NCI-H2107 (cell line): ENCODE data around the gene KCNH6.

Experiments used
- DNase-seq: peaks from one replicate; lab custom pipeline; 2025; lab: John Stamatoyannopoulos, UW

Gene KCNH6, protein sequence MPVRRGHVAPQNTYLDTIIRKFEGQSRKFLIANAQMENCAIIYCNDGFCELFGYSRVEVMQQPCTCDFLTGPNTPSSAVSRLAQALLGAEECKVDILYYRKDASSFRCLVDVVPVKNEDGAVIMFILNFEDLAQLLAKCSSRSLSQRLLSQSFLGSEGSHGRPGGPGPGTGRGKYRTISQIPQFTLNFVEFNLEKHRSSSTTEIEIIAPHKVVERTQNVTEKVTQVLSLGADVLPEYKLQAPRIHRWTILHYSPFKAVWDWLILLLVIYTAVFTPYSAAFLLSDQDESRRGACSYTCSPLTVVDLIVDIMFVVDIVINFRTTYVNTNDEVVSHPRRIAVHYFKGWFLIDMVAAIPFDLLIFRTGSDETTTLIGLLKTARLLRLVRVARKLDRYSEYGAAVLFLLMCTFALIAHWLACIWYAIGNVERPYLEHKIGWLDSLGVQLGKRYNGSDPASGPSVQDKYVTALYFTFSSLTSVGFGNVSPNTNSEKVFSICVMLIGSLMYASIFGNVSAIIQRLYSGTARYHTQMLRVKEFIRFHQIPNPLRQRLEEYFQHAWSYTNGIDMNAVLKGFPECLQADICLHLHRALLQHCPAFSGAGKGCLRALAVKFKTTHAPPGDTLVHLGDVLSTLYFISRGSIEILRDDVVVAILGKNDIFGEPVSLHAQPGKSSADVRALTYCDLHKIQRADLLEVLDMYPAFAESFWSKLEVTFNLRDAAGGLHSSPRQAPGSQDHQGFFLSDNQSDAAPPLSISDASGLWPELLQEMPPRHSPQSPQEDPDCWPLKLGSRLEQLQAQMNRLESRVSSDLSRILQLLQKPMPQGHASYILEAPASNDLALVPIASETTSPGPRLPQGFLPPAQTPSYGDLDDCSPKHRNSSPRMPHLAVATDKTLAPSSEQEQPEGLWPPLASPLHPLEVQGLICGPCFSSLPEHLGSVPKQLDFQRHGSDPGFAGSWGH

DNA sequence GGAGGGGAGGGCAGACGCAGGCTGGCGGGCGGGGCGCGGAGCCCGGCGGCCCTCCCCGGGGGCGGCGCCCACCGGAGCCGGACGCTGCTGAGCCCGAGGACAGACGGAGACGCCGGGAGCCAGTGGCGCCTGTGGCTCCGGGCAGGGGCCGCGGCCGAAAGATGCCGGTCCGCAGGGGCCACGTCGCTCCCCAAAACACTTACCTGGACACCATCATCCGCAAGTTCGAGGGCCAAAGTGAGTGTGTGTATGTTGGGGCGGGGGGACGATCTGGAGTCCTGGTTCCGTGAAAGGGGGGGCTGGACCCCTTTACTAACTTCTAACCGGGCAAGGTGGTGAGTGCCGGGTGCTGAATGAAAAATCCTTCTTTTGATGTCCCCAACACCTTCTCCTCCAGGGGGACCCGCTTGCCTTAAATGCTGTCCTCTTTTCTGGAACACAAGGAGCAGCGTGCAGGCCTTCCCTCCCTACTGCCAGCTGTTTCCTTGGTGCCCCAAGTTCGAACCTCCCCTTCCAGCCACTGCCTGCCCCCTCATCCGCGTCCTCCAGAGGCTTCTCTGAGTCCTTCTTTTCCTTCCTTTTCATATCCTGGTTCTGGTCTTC lies at the start of gene KCNH6:
Gene KCNH6 (plus strand): TSS at position 106 of the 603 bp plus-strand sequence. CDS start 56 bp downstream, at position 162.
- DNase-seq, result no peak

GRCh38 chr17:63474174-63474573 lies 49.0 kb upstream of the KCNH6 start:
- DNase-seq, result no peak

DNA sequence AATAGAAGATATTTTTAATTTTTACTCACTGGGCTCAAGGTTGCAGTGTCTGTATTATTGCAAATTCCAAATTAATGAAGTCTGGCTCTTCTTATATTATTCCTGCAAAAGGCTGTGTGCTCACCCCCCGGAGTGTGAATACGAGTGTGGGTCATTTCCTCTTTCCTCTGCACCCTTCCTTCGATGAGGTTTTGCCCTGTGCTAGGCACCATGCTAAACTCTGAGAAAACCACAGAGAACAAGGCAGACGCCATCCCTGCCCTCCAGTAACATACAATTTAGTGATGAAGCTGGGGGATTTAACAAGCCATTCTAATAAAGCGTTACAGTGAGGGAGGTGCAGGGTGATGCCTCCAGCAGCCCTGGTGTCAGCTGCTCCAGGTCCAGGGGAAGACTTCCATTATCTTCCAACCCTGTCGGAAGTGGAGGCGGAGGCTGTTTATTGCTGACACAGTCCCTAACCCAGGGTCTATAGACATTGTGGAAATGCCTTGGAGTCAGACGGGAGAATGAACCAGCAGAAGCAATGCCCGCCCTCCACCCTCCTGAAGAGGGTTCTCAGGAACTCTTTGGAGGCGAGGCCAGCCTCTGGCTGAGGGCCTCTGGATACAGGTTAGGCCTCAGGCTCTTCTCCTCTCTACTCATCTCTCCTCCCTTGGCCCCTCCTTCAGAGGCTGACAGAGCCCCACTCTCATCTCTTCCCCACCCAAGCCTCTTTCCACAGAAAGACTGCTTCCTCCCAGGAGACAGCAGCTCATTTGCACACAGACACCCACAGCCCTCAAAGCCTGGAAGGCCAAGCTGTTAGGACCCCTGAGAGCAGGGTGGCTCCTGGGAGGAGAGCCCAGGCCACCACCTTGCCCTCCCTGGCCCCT lies 48.3 kb upstream of the KCNH6 start:
- no peak for DNase-seq

GRCh38 chr17:63475491-63476412 lies 47.4 kb upstream of the KCNH6 start:
- DNase-seq, result no peak

DNA sequence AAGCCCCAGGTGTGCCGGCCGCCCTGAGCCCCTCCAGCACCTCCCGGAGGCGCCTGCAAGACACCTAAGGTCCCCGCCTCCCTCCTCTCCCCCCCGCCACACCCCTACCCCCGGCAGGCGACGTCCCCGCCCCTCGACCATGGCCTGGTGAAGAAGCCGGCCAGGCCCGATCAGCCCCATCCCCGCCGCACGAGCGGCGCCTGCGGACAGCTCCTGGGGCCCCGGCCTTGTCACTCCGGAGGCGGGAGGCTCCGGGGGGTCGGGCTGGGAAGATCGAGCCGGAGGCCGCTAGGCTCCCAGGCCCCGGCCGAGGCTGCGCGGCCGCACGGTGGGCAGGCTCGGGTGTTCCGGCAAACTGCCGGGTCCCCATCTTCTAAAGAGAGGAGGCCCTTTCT lies 46.7 kb upstream of the KCNH6 start:
- DNase-seq, result no peak

GRCh38 chr17:63476854-63477479 lies 46.2 kb upstream of the KCNH6 start, which contains the start of gene ACE:
Gene ACE, plus strand, starts transcription at chr17:63477061. Its CDS starts 34 bp downstream, at chr17:63477095.
- DNase-seq, result peak; percentile 66

DNA sequence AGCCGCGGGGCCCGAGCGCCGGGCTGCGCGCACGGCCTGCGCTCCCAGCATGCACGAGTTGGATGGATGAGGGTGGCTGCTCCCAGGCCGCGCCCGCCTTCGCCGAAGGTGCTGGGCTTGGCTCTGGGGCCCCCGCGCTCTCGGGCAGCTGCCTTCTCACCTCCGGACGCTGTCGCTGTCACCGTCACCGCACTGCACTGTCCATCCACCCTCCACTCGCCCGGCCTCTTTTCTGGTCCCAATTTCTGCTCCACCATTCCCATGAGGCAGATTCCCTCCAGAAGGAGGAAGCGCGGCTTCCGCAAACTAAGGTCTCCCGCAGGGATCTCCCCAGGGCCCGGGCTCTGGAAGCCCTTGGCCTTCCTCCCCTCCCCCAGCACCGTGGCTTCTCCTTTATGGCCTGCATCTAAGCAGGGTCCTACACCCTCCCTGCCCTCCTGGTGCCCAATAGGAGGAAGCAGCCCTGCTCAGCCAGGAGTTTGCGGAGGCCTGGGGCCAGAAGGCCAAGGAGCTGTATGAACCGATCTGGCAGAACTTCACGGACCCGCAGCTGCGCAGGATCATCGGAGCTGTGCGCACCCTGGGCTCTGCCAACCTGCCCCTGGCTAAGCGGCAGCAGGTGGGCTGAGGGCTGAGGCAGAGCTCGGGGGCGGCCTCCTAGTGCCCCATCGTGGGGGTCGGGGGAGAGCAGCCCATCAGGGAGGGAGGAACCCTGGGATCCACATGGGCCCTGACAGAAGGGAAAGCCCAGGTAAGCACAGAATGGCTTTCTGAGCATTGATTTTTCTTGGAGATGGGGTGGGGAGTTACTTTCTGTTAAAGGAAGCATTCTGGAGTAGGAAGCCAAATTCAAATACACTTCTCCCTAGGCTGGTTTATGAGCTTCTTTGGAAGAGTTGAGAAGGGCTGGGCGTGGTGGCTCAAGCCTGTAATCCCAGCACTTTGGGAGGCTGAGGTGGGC lies 45.4 kb upstream of the KCNH6 start:
- no peak for DNase-seq

DNA sequence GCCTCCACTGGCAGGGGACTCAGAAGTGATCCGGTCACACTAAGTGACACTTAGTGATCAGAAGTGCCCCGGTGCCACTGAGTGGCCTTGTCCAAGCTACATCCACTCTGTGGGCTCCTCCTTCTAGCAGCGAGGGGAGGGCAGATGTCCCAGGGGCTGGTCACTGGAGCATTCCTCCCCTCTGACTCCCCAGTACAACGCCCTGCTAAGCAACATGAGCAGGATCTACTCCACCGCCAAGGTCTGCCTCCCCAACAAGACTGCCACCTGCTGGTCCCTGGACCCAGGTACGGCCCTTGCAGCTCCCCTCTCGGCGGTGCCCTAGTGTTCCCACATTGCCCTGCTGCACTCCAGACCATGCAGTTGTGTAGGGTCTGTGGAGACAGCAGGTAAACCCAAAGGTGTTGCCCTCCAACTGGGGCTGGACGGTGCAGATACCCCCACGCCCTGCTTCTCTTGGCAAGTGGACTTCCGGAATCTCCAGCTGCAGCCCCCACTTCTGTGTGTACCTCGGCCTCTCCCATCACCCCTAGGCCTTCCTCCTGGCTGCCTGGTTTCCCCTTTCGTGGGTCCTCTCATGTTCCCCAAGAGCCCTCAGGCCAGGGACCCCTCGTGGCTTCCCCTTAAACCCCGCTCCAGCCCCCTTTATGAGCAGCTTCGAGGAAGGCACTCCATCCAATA lies 44.2 kb upstream of the KCNH6 start:
- DNase-seq, result peak; percentile 38

GRCh38 chr17:63479495-63480184 lies 43.5 kb upstream of the KCNH6 start:
- peak; percentile 30 for DNase-seq

GRCh38 chr17:63480192-63480784 lies 42.9 kb upstream of the KCNH6 start:
- no peak for DNase-seq

DNA sequence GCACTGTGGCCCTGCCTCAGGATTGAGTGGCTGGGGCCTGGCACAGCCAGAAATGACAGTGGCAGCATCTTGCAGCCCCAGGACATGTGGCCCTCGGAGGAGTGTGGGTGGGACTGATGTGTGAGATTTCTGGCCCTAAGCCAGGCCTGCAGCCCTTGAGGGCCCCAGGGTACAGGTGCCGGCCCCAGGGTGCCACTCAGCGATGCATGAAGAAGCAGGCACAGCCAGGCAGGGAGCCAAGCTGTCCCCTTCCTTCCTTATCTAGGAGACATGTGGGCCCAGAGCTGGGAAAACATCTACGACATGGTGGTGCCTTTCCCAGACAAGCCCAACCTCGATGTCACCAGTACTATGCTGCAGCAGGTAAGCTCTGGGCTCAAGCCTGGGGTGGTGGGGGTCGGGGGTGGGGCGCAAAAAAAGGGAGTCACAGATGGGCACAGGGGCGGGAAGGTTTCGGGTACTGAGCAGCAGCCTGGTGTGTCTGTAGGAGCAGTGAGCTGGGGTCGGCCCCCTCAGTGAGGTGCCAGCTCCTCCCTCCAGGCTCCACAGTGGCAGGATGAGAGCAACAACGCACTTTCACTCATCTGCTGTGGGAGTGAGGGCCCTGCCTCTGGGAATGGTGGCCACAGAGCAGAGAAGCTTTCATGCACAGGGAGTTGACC lies 42.2 kb upstream of the KCNH6 start:
- peak; percentile 95 for DNase-seq

DNA sequence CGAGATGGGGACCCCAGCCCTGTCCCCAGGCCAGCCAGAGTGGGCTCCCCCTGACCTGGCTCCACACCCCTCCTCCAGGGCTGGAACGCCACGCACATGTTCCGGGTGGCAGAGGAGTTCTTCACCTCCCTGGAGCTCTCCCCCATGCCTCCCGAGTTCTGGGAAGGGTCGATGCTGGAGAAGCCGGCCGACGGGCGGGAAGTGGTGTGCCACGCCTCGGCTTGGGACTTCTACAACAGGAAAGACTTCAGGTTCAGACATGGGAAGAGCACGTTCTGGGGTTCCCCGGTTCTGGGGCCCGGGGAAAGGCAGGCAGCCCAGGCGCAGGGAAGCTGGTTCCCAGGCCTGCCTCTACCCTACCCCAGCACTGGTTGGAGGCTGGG lies 41.7 kb upstream of the KCNH6 start:
- no peak for DNase-seq

- DNase-seq, result no peak
Measured at GRCh38 chr17:63482509-63482908, 40.6 kb upstream of the KCNH6 start.

DNA sequence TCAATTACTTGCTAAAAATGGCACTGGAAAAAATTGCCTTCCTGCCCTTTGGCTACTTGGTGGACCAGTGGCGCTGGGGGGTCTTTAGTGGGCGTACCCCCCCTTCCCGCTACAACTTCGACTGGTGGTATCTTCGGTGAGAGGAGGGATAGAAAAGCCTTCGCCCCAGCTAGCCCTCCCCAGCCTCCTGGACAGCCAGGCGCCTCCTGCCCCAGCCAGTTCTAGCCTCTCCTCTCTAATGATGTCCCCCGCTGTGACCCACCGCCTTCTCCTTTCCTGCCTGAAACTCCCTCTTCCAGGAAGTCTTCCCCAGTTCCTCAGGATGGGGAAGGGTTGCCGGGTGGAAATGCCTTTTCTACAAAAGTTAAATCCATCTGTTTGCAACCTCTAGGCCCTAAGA lies 40.1 kb upstream of the KCNH6 start:
- no peak for DNase-seq

DNA sequence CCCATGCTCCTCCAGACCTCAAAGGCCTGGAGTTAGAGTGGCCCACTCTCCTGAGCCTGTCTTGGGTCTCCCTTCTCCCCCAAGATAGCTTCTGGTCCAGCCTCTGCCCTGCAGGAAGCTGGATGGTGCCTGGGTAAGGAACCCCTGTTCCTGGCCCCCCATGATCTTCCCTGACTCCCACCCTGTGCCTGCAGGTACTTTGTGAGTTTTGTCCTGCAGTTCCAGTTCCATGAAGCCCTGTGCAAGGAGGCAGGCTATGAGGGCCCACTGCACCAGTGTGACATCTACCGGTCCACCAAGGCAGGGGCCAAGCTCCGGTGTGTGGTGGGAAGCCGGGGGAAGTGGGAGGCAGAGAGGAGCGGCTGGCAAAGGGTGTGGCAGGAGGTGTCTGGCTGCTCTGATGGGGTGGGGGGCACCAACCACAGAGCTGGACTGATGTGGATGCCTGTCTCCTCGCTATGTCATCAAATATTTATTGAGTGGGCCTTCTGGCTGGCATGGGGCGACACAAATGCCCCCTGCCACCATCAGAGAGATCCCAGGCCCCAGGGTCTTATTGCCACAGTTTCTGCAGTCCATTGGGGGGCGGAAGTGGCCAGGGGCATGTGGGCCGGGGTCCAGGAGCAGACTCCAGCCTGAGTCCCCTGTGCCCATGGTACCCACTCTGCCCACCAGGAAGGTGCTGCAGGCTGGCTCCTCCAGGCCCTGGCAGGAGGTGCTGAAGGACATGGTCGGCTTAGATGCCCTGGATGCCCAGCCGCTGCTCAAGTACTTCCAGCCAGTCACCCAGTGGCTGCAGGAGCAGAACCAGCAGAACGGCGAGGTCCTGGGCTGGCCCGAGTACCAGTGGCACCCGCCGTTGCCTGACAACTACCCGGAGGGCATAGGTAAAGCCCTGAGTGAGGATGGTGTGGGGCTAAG lies 39.2 kb upstream of the KCNH6 start:
- no peak for DNase-seq
